CD14-positive monocyte (primary cell): Measurements from ENCODE around the gene ANAPC13. TPM values are rescaled to one million over a fixed set of nuclear protein-coding genes. Genes with fewer than 3 reads are reported as not detected.

ENCODE experiments used
- DNase-seq, 3 donors: peaks; one replicate each; pipeline ENCODE4 v3.0.0-alpha.2; 2011 to 2022
- H2AFZ ChIP-seq: 2 replicates; pipeline ENCODE4 v1.6.0; 2012; ENCODE audit warnings: mild to moderate bottlenecking, low read depth, low read length, inconsistent platforms; ENCODE audit not compliant: insufficient read depth, poor library complexity, severe bottlenecking
- H3K27ac ChIP-seq, 2 donors: 1 replicate in 1 of 2; 2 replicates in 1 of 2; pipeline ENCODE4 v1.5.1; 2012 to 2013; ENCODE audit warnings: low read length in 2 of 2, control low read depth in 1 of 2, inconsistent platforms in 1 of 2, low read depth in 1 of 2, mild to moderate bottlenecking in 1 of 2
- H3K27me3 ChIP-seq, 2 donors: one replicate each; pipeline versions ENCODE4 v1.6.0 to v1.6.1; 2011 to 2013; ENCODE audit warnings: low read length in 2 of 2; ENCODE audit not compliant: control insufficient read depth in 2 of 2, insufficient read depth in 2 of 2
- H3K36me3 ChIP-seq, 2 donors: replicated peaks in 1 of 2; 1 replicate in 1 of 2; 2 replicates in 1 of 2; pipeline versions ENCODE4 v1.5.1 to v1.6.1; 2012 to 2013; ENCODE audit warnings: low read length in 2 of 2, control low read depth in 1 of 2, inconsistent platforms in 1 of 2, mild to moderate bottlenecking in 1 of 2; ENCODE audit not compliant: insufficient read depth in 2 of 2, control insufficient read depth in 1 of 2
- H3K4me1 ChIP-seq, 2 donors: 1 replicate in 1 of 2; 2 replicates in 1 of 2; pipeline versions ENCODE4 v1.5.1 to v1.6.1; 2012 to 2013; ENCODE audit warnings: low read length in 2 of 2, control low read depth in 1 of 2, inconsistent platforms in 1 of 2, mild to moderate bottlenecking in 1 of 2, moderate library complexity in 1 of 2; ENCODE audit not compliant: insufficient read depth in 2 of 2, control insufficient read depth in 1 of 2
- H3K4me2 ChIP-seq: replicated peaks from 2 replicates; pipeline ENCODE3; 2012; ENCODE audit warnings: low read length, moderate library complexity, mild to moderate bottlenecking; ENCODE audit not compliant: poor library complexity, severe bottlenecking; ENCODE audit errors: extremely low read depth
- H3K4me3 ChIP-seq, 3 experiments: fragments of 200-600 bp in 1 of 3; sonication (generic) in 1 of 3; replicated peaks in 1 of 3; 1 replicate in 2 of 3; 2 replicates in 1 of 3; pipeline ENCODE4 v1.5.1; 2011 to 2013; ENCODE audit warnings: low read length in 3 of 3, mild to moderate bottlenecking in 3 of 3, control low read depth in 2 of 3, low read depth in 2 of 3, inconsistent platforms in 1 of 3, moderate library complexity in 1 of 3
- H3K79me2 ChIP-seq: 2 replicates; pipeline ENCODE4 v1.6.0; 2012; ENCODE audit warnings: mild to moderate bottlenecking, control low read depth, inconsistent platforms, low read length, moderate library complexity; ENCODE audit not compliant: insufficient read depth
- H3K9ac ChIP-seq: 2 replicates; pipeline ENCODE4 v1.6.0; 2017; ENCODE audit warnings: low read length, mild to moderate bottlenecking; ENCODE audit not compliant: insufficient read depth, poor library complexity, severe bottlenecking
- H3K9me3 ChIP-seq, 2 donors: replicated peaks in 1 of 2; 1 replicate in 1 of 2; 2 replicates in 1 of 2; pipeline versions ENCODE4 v1.5.1 to v1.6.1; 2012 to 2013; ENCODE audit warnings: low read length in 2 of 2, control low read depth in 1 of 2; ENCODE audit not compliant: control insufficient read depth in 1 of 2, insufficient read depth in 1 of 2
- H4K20me1 ChIP-seq: 2 replicates; pipeline ENCODE4 v1.6.0; 2012; ENCODE audit warnings: mild to moderate bottlenecking, low read length, control low read depth, moderate library complexity; ENCODE audit not compliant: insufficient read depth
- H3K27ac Mint-ChIP-seq, 7 donors: one replicate each; pipeline ENCODE4 v1.8.0; 2020; ENCODE audit warnings: mild to moderate bottlenecking in 7 of 7, mixed read lengths in 7 of 7, moderate library complexity in 6 of 7, inconsistent platforms in 2 of 7
- H3K27me3 Mint-ChIP-seq, 3 donors: one replicate each; pipeline ENCODE4 v1.8.0; 2021 to 2022; ENCODE audit warnings: low read depth in 3 of 3, mild to moderate bottlenecking in 3 of 3, mixed read lengths in 3 of 3, moderate library complexity in 3 of 3, inconsistent platforms in 1 of 3
- H3K36me3 Mint-ChIP-seq, 2 donors: one replicate each; pipeline ENCODE4 v1.8.0; 2020; ENCODE audit warnings: mixed read lengths in 2 of 2, inconsistent platforms in 1 of 2, mild to moderate bottlenecking in 1 of 2
- H3K4me1 Mint-ChIP-seq: one replicate; pipeline ENCODE4 v1.8.0; 2020; ENCODE audit warnings: mild to moderate bottlenecking, mixed read lengths
- H3K4me3 Mint-ChIP-seq, 2 donors: one replicate each; pipeline ENCODE4 v1.8.0; 2020; ENCODE audit warnings: mild to moderate bottlenecking in 2 of 2, mixed read lengths in 2 of 2, moderate library complexity in 1 of 2
- H3K9me3 Mint-ChIP-seq, 7 donors: one replicate each; pipeline ENCODE4 v1.8.0; 2020 to 2022; ENCODE audit warnings: mixed read lengths in 7 of 7, mild to moderate bottlenecking in 6 of 7, moderate library complexity in 6 of 7, inconsistent platforms in 2 of 7
- WGBS: methylation state at CpG from one replicate; pipeline ENCODE4 v1.1.5; 2013; ENCODE audit warnings: missing lambda C conversion rate; ENCODE audit not compliant: insufficient coverage; 5-methylcytosine and 5-hydroxymethylcytosine counted together
- intact Hi-C, 2 donors: fragments of 100-400 bp; cut with micrococcal nuclease; formaldehyde crosslinking; loops; one replicate each; pipeline versions ENCODE4 v1.15.0 to v1.15.1; 2023
- polyA plus RNA-seq, 3 donors: library from polyadenylated mRNA; depleted of rRNA in 1 of 3; unstranded in 2 of 3; stranded (reverse) in 1 of 3; fragments of 300-500 nt in 2 of 3; fragments of >200 nt in 1 of 3; fragmentation: Illumina TruSeq in 2 of 3; gene quantifications; 1 replicate in 2 of 3; 2 replicates in 1 of 3; pipeline ENCODE4 v1.2.3, GENCODE V29; 2012 to 2021
- TF ChIP-seq, protein P1 (sequence below): fragments of 200-600 bp; IDR thresholded peaks from one replicate; pipeline ENCODE4 v1.8.0; 2022; ENCODE audit warnings: antibody characterized with exemption, mild to moderate bottlenecking

ANAPC13 gene
- polyA plus RNA-seq, 3 donors = 33.5 to 102 (median 92.4) TPM

DNA sequence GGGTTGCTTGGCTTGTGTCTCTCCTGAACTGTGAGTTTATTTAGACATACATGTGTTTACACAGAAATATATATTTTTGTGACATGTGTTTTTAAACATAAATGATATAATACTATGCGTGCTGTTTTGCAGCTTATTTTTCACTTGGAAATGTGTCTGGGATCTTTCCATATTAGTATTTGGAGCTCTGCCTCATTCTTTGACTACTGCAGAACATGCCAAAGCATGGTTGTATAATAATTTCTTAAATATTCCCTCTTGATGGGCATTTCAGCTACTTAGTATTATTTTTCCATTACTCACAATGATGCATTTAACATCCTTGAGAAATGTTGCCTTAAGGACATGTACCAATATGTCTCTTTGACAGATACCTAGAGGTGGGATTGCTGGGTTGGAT, 19.5 kb downstream of the ANAPC13 start:
- Mint-ChIP-seq H3K9me3 (peaks cover 0 to 2% (median 0%) of the 10 kb centered on the region in 7 donors), H3K4me3 (no peak overlapping the region), H3K27me3 (peaks cover 2 to 7% (median 4%) of the 10 kb centered on the region in 3 donors), H3K36me3 (peaks cover 0 to under 1% of the 10 kb centered on the region in 2 donors), H3K4me1 (no peaks in the 10 kb centered on the region), H3K27ac (no peak overlapping the region)
- no peak overlapping the region for H3K9ac ChIP-seq
- no peak overlapping the region for H3K4me3 ChIP-seq
- no peaks in the 10 kb centered on the region for H3K27me3 ChIP-seq
- H3K4me2 ChIP-seq = no peak overlapping the region
- intact Hi-C loops = no loop called here
- H3K36me3 ChIP-seq = peaks cover 0 to under 1% of the 10 kb centered on the region in 2 donors
- TF ChIP-seq, protein P1, sequence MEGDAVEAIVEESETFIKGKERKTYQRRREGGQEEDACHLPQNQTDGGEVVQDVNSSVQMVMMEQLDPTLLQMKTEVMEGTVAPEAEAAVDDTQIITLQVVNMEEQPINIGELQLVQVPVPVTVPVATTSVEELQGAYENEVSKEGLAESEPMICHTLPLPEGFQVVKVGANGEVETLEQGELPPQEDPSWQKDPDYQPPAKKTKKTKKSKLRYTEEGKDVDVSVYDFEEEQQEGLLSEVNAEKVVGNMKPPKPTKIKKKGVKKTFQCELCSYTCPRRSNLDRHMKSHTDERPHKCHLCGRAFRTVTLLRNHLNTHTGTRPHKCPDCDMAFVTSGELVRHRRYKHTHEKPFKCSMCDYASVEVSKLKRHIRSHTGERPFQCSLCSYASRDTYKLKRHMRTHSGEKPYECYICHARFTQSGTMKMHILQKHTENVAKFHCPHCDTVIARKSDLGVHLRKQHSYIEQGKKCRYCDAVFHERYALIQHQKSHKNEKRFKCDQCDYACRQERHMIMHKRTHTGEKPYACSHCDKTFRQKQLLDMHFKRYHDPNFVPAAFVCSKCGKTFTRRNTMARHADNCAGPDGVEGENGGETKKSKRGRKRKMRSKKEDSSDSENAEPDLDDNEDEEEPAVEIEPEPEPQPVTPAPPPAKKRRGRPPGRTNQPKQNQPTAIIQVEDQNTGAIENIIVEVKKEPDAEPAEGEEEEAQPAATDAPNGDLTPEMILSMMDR = no peak
- H2AFZ ChIP-seq = no peak overlapping the region
- no peaks in the 10 kb centered on the region for H3K4me1 ChIP-seq
- no peak overlapping the region for H3K27ac ChIP-seq
- WGBS = no CpG with 5 or more reads among the region's 1 CpG
- no peaks in the 10 kb centered on the region for H3K79me2 ChIP-seq
- H3K9me3 ChIP-seq = no peaks in the 10 kb centered on the region
- DNase-seq = no peak
- no peaks in the 10 kb centered on the region for H4K20me1 ChIP-seq

DNA sequence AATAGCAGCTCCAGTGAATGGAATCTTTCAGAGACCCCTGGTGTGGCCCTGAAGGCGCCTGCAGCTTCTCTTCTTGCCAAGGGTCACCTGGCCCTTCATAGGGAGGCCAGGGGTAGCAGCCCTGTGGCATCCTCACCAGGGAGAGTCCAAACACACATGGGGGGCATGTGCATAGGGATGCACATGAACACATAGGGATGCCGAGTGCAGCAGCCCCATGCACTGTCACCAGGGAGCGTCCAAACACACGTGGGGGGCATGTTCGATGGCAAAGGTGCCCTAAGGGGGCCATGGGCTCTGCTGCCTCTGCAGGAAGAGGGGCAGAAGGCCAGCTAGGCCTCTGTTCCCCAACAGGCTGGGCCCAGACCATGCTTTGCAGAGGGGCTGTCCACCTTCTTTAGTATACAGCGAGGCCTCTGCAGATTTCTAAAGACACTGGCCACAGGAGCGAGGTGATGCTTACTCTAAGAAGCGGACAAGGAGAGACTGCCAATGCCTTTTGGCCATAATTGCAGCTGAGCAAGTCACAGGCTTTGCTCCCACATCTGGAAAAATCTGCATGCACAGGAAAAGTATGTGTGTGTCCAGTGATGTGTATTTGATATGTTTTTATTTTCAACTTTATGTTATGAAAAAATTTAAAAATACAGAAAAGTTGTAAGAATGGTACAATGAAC, 21.0 kb downstream of the ANAPC13 start:
- H3K9ac ChIP-seq = no peak overlapping the region
- no peak overlapping the region for H3K4me2 ChIP-seq
- no peaks in the 10 kb centered on the region for H3K9me3 ChIP-seq
- H2AFZ ChIP-seq = no peak overlapping the region
- no peaks in the 10 kb centered on the region for H3K4me1 ChIP-seq
- H3K27ac ChIP-seq = no peak overlapping the region
- no peak for DNase-seq
- H4K20me1 ChIP-seq = no peaks in the 10 kb centered on the region
- H3K36me3 ChIP-seq = no peaks in the 10 kb centered on the region
- H3K27ac Mint-ChIP-seq = no peak overlapping the region
- intact Hi-C loops = no loop called here
- peaks cover 2 to 7% (median 6%) of the 10 kb centered on the region in 3 donors for H3K27me3 Mint-ChIP-seq
- no peak overlapping the region for H3K4me3 Mint-ChIP-seq
- TF ChIP-seq, protein P1 = no peak
- peaks cover 0 to 2% (median 0%) of the 10 kb centered on the region in 7 donors for H3K9me3 Mint-ChIP-seq
- H3K4me1 Mint-ChIP-seq = no peaks in the 10 kb centered on the region
- 93% methylated on average over 8 of the region's 8 CpGs for WGBS
- H3K4me3 ChIP-seq = no peak overlapping the region
- no peaks in the 10 kb centered on the region for H3K27me3 ChIP-seq
- no peaks in the 10 kb centered on the region for H3K79me2 ChIP-seq
- H3K36me3 Mint-ChIP-seq = no peaks in the 10 kb centered on the region
